ENCODE results near the gene INTS7.

GRCh38 chr1:211978596-211978995 is 56.8 kb downstream of the INTS7 start:
- TF ChIP-seq POLR2A (IDR thresholded peaks at IDR 0.05) (no peak), CTCF (IDR thresholded peaks at IDR 0.05) (no peak), POLR2AphosphoS5 (IDR thresholded peaks at IDR 0.05) (no peak)

Data from breast epithelium (tissue), 3 donors.